OCI-LY3 (cell line): Measurements from ENCODE around the gene DAG1.

Source experiments
- H2AFZ ChIP-seq: fragments of 200-600, 300-600 bp; shearing (Covaris generic); 2 replicates; pipeline ENCODE4 v1.6.0; 2014; ENCODE audit warnings: antibody characterized with exemption, low read depth, low read length
- H3K27ac ChIP-seq: fragments of 200-600, 300-600 bp; sonication (generic); 2 replicates; pipeline ENCODE4 v1.5.1; 2014; ENCODE audit warnings: mild to moderate bottlenecking, low read length, moderate library complexity, mixed read lengths
- H3K27me3 ChIP-seq: fragments of 200-600, 300-600 bp; sonication (generic); 2 replicates; pipeline ENCODE4 v1.6.1; 2014; ENCODE audit warnings: low read depth, low read length, mixed read lengths
- H3K36me3 ChIP-seq: fragments of 200-600, 300-600 bp; sonication (generic); replicated peaks from 2 replicates; pipeline ENCODE3; 2014; ENCODE audit warnings: low read depth, low read length, mixed read lengths
- H3K4me1 ChIP-seq: fragments of 300-600, 200-600 bp; sonication (generic); 2 replicates; pipeline ENCODE4 v1.6.1; 2014; ENCODE audit warnings: low read length, mixed read lengths
- H3K4me2 ChIP-seq: fragments of 200-600, 300-600 bp; sonication (generic); 2 replicates; pipeline ENCODE4 v1.6.1; 2014; ENCODE audit warnings: low read length, mixed read lengths
- H3K4me3 ChIP-seq: fragments of 300-600, 200-600 bp; sonication (generic); 2 replicates; pipeline ENCODE4 v1.5.1; 2014; ENCODE audit warnings: antibody characterized with exemption, mild to moderate bottlenecking, low read length, moderate library complexity
- H3K79me2 ChIP-seq: fragments of 300-600, 200-600 bp; shearing (Covaris generic); 2 replicates; pipeline ENCODE4 v1.6.1; 2014; ENCODE audit warnings: mild to moderate bottlenecking, low read length, mixed read lengths
- H3K9ac ChIP-seq: fragments of 300-600, 200-600 bp; shearing (Covaris generic); 2 replicates; pipeline ENCODE4 v1.6.0; 2014; ENCODE audit warnings: mild to moderate bottlenecking, low read length, moderate library complexity
- H3K9me3 ChIP-seq: fragments of 200-600, 300-600 bp; shearing (Covaris generic); 2 replicates; pipeline ENCODE4 v1.6.1; 2014; ENCODE audit warnings: low read length, mixed read lengths; ENCODE audit not compliant: insufficient read depth
- H4K20me1 ChIP-seq: fragments of 200-600, 300-600 bp; sonication (generic); 2 replicates; pipeline ENCODE4 v1.6.1; 2016; ENCODE audit warnings: low read length, mixed read lengths; ENCODE audit not compliant: insufficient read depth
- EZH2phosphoT487 ChIP-seq: fragments of 200-600 bp; shearing (Covaris generic); IDR thresholded peaks from 2 replicates; pipeline ENCODE4 v1.6.1; 2018; ENCODE audit warnings: antibody characterized with exemption, mixed run types, low read depth
- TF ChIP-seq, protein P1 (sequence below): fragments of 200-600, 300-600 bp; sonication (generic); IDR thresholded peaks from 2 replicates; pipeline ENCODE4 v1.5.1; 2014; ENCODE audit warnings: antibody characterized with exemption, low read length, low read depth

DAG1 gene

GRCh38 chr3:49519916-49520385 is 49.9 kb downstream of the DAG1 start:
- no peak overlapping the region for H3K4me3 ChIP-seq
- H3K79me2 ChIP-seq: no peaks in the 10 kb centered on the region
- no peak overlapping the region for H2AFZ ChIP-seq
- no peak for TF ChIP-seq EZH2phosphoT487
- TF ChIP-seq, protein P1, sequence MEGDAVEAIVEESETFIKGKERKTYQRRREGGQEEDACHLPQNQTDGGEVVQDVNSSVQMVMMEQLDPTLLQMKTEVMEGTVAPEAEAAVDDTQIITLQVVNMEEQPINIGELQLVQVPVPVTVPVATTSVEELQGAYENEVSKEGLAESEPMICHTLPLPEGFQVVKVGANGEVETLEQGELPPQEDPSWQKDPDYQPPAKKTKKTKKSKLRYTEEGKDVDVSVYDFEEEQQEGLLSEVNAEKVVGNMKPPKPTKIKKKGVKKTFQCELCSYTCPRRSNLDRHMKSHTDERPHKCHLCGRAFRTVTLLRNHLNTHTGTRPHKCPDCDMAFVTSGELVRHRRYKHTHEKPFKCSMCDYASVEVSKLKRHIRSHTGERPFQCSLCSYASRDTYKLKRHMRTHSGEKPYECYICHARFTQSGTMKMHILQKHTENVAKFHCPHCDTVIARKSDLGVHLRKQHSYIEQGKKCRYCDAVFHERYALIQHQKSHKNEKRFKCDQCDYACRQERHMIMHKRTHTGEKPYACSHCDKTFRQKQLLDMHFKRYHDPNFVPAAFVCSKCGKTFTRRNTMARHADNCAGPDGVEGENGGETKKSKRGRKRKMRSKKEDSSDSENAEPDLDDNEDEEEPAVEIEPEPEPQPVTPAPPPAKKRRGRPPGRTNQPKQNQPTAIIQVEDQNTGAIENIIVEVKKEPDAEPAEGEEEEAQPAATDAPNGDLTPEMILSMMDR: no peak
- peaks cover 31% of the 10 kb centered on the region; the same call in 1 of the 2 replicates for H4K20me1 ChIP-seq
- H3K36me3 ChIP-seq: peaks cover 19% of the 10 kb centered on the region
- H3K9me3 ChIP-seq: no peaks in the 10 kb centered on the region
- H3K27me3 ChIP-seq: no peaks in the 10 kb centered on the region
- no peak overlapping the region for H3K9ac ChIP-seq
- peaks cover 12% of the 10 kb centered on the region for H3K4me1 ChIP-seq
- no peak overlapping the region for H3K27ac ChIP-seq
- H3K4me2 ChIP-seq: no peak overlapping the region

DNA sequence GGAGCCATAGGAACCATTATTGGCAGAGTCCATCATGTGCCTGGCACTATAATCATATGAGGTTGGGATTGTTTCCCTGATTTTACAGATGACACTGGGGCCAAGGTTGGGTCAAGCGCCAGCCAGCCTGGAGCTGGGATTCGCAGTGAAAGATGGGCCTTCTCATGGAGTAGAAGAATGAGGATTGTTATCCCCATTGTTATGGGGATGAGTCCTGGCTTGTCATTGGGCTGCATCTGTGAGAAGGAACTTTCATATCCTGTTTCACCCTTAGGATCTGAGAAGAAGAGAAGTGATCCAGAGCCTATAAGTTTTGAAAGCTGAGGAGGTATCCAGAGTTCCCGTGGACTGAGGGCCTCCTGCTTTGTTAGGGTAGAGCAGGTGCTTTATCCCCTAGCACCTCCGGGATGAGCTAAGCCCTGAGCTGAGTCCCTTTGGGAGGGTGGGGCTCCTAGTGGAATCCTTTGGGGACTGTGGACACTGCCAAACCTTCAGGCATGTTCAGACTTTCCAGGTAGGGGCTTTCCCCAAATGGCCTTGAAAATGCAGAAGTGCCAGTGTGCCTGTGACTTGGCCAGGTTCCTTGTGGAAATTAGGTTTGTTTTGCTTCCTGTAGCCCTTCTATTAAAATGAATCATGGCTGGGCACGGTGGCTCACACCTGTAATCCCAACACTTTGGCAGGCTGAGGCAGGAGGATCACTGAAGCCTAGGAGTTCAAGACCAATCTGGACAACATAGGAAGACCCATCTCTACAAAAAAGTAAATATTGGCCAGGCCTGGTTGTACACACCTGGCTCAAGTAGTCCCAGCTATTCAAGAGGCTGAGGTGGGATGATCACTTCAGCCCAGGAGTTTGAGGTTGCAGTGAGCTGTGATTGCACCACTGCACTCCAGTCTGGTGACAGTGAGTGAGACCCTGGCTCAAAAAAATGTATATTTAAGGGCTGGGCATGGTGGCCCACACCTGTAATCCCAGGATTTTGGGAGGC is 54.0 kb downstream of the DAG1 start:
- H3K27me3 ChIP-seq: no peaks in the 10 kb centered on the region
- H2AFZ ChIP-seq: no peak overlapping the region
- peaks cover 12% of the 10 kb centered on the region for H3K4me1 ChIP-seq
- H3K79me2 ChIP-seq: no peaks in the 10 kb centered on the region
- no peak overlapping the region for H3K27ac ChIP-seq
- peaks cover 20% of the 10 kb centered on the region; the same call in 1 of the 2 replicates for H4K20me1 ChIP-seq
- no peak for TF ChIP-seq EZH2phosphoT487
- TF ChIP-seq, protein P1: no peak
- no peak overlapping the region; the same call in 1 of the 2 replicates for H3K4me2 ChIP-seq
- no peak overlapping the region for H3K4me3 ChIP-seq
- H3K36me3 ChIP-seq: peaks cover 4% of the 10 kb centered on the region
- H3K9ac ChIP-seq: no peak overlapping the region
- no peaks in the 10 kb centered on the region for H3K9me3 ChIP-seq

GRCh38 chr3:49529567-49529966 is 59.5 kb downstream of the DAG1 start:
- peaks cover 22% of the 10 kb centered on the region for H3K36me3 ChIP-seq
- no peaks in the 10 kb centered on the region for H3K4me1 ChIP-seq
- no peak for TF ChIP-seq EZH2phosphoT487
- TF ChIP-seq, protein P1: no peak
- no peak overlapping the region for H3K4me2 ChIP-seq
- no peak overlapping the region for H2AFZ ChIP-seq
- no peaks in the 10 kb centered on the region for H4K20me1 ChIP-seq
- H3K27me3 ChIP-seq: no peaks in the 10 kb centered on the region
- H3K4me3 ChIP-seq: no peak overlapping the region
- no peak overlapping the region for H3K27ac ChIP-seq
- H3K79me2 ChIP-seq: no peaks in the 10 kb centered on the region
- no peaks in the 10 kb centered on the region for H3K9me3 ChIP-seq
- H3K9ac ChIP-seq: no peak overlapping the region

DNA sequence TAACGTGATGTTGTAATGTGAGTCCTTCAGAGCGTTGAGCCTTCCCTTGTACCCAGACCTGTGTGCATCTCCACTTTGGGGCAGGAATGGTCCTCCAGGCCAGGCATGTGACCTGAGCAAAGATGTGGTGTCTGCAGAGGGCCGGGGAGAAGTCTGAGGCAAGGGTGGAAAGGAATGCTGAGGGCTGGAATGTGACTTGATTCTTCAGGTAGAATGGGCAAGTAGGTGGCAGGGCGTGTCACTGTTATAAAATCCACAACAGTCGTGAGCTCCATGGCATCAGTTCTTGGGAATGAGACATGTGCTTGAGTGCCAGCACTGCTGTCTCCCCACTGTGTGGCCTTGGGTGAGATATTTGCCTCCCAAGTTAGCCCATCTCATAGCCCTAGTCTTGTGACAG is 60.2 kb downstream of the DAG1 start:
- H3K4me1 ChIP-seq: no peaks in the 10 kb centered on the region
- H3K79me2 ChIP-seq: no peaks in the 10 kb centered on the region
- H3K27me3 ChIP-seq: no peaks in the 10 kb centered on the region
- peaks cover 23% of the 10 kb centered on the region for H3K36me3 ChIP-seq
- no peak overlapping the region for H3K27ac ChIP-seq
- no peaks in the 10 kb centered on the region for H4K20me1 ChIP-seq
- H3K9me3 ChIP-seq: no peaks in the 10 kb centered on the region
- no peak overlapping the region for H2AFZ ChIP-seq
- TF ChIP-seq, protein P1: no peak
- TF ChIP-seq EZH2phosphoT487: no peak
- no peak overlapping the region for H3K9ac ChIP-seq
- no peak overlapping the region for H3K4me3 ChIP-seq
- H3K4me2 ChIP-seq: no peak overlapping the region
